H1 (cell line): ENCODE results near the gene PGA5.

Source experiments
- ASH2L ChIP-seq: fragments of 200-600, 300-600 bp; sonication (generic); IDR thresholded peaks from one replicate; pipeline ENCODE4 v1.7.1; 2017; ENCODE audit warnings: low read length
- CEBPB ChIP-seq: IDR thresholded peaks from 2 replicates; pipeline ENCODE4 v1.6.1; 2012; ENCODE audit warnings: low read depth, low read length
- CTCF ChIP-seq, 3 experiments: IDR thresholded peaks; 1 replicate in 2 of 3; 2 replicates in 1 of 3; pipeline versions ENCODE4 v1.5.1 to v1.6.1; 2011; ENCODE audit warnings: low read length in 3 of 3, mild to moderate bottlenecking in 3 of 3, inconsistent platforms in 2 of 3, low read depth in 1 of 3, moderate library complexity in 1 of 3; ENCODE audit not compliant: insufficient read depth in 1 of 3; ENCODE audit errors: control extremely low read depth in 1 of 3
- EZH2 ChIP-seq: fragments of 200-600 bp; sonication (generic); IDR thresholded peaks from 2 replicates; pipeline ENCODE4 v1.7.1; 2012; ENCODE audit warnings: low read depth, mild to moderate bottlenecking, moderate library complexity, low read length, inconsistent platforms; ENCODE audit not compliant: severe bottlenecking
- FOSL1 ChIP-seq: IDR thresholded peaks from 2 replicates; pipeline ENCODE4 v1.6.1; 2011; ENCODE audit warnings: mild to moderate bottlenecking, low read depth, low read length, moderate library complexity; ENCODE audit not compliant: insufficient read depth
- RBBP5 ChIP-seq: IDR thresholded peaks from 2 replicates; pipeline ENCODE4 v1.7.1; 2012; ENCODE audit warnings: low read depth, mild to moderate bottlenecking, inconsistent platforms, low read length, moderate library complexity, borderline replicate concordance
- SP2 ChIP-seq: IDR thresholded peaks from 2 replicates; pipeline ENCODE4 v1.6.1; 2012; ENCODE audit warnings: mild to moderate bottlenecking, low read length, inconsistent platforms
- TAF1 ChIP-seq: IDR thresholded peaks from 2 replicates; pipeline ENCODE4 v1.6.1; 2011; ENCODE audit warnings: mild to moderate bottlenecking, low read depth, low read length
- USF2 ChIP-seq: IDR thresholded peaks from 2 replicates; pipeline ENCODE4 v1.6.1; 2011; ENCODE audit warnings: low read length, improper control_type of control experiment

- TF ChIP-seq EZH2 (no peak), SP2 (no peak), USF2 (no peak), RBBP5 (no peak), ASH2L (no peak), CEBPB (no peak), CTCF (IDR thresholded peaks at IDR 0.05; ENCODE audit: control extremely low read depth in 1 of 3, insufficient read depth in 1 of 3, low read depth in 1 of 3, low read length in 3 of 3) (no peak), TAF1 (no peak), FOSL1 (no peak)
These were observed 41.9 kb upstream of the PGA5 start for GRCh38 chr11:61198948-61199523.
